Measurements from ENCODE around the gene RAPGEF6.

Gene RAPGEF6

DNA sequence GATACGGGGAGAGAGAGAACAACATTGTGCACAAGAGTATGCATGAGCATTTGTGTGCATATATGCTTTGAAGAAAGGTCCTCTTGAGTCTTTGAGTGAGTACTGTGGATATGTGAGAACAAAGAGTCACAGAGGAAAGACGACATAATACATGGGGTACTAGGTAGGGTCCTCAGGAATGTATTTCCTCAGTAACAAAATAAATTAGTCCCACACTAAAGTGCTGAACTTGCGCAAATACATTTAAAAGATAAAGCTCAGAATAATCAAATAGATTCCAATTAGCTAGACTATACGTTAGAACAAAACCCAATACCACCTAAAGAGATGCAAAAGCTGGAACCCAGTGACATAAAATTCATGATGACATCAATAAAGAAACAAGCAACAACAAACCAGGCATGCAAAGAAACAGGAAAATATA, 70.8 kb downstream of the RAPGEF6 start:
- DNase-seq (ENCODE audit: low read depth): no peak
- no peak overlapping the region for H3K4me3 ChIP-seq (ENCODE audit: low read depth, low read length)
- in situ Hi-C loops (cut with HindIII; ENCODE audit: low sequenced_read_pairs): no loop called here
- TF ChIP-seq, protein P1, sequence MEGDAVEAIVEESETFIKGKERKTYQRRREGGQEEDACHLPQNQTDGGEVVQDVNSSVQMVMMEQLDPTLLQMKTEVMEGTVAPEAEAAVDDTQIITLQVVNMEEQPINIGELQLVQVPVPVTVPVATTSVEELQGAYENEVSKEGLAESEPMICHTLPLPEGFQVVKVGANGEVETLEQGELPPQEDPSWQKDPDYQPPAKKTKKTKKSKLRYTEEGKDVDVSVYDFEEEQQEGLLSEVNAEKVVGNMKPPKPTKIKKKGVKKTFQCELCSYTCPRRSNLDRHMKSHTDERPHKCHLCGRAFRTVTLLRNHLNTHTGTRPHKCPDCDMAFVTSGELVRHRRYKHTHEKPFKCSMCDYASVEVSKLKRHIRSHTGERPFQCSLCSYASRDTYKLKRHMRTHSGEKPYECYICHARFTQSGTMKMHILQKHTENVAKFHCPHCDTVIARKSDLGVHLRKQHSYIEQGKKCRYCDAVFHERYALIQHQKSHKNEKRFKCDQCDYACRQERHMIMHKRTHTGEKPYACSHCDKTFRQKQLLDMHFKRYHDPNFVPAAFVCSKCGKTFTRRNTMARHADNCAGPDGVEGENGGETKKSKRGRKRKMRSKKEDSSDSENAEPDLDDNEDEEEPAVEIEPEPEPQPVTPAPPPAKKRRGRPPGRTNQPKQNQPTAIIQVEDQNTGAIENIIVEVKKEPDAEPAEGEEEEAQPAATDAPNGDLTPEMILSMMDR (IDR thresholded peaks at IDR 0.05; ENCODE audit: low read depth, low read length, missing control alignments): no peak

DNA sequence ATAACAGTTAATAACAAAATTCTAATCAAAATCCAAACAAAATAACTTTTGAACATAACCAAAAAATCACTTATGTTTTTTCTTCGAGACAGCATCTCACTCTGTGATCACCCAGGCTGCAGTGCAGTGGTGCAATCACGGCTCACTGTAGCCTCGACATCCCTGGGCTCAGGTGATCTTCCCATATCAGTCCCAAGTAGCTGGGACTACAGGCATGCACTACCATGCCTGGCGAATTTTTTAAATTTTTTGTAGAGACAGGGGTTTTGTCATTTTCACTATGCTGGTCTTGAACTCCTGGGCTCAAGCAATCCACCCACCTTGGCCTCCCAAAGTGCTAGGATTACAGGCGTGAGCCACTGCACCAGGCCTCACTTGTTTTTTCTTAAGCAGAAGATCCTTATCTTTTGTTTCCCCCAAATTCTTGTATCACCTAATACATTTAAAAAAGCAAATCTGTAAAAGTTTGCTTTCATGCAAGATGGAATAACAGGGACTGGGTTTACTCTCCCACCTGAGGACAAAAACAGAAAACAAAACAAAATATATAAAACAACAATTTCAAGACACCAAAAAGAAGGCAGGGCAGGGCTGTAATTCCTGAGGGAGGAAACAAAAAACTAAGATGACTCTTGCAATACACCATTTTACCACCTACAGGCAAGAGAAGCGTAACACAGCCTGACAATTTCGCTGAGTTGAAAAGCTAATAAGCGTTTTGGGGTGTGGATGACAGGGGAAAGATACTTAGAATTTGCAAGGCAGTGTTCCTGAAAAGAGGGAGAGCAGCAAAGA, 71.4 kb downstream of the RAPGEF6 start:
- no peak overlapping the region for H3K4me3 ChIP-seq (ENCODE audit: low read depth, low read length)
- in situ Hi-C loops (cut with HindIII; ENCODE audit: low sequenced_read_pairs): no loop called here
- TF ChIP-seq, protein P1 (IDR thresholded peaks at IDR 0.05; ENCODE audit: low read depth, low read length, missing control alignments): no peak
- no peak for DNase-seq (ENCODE audit: low read depth)

DNA sequence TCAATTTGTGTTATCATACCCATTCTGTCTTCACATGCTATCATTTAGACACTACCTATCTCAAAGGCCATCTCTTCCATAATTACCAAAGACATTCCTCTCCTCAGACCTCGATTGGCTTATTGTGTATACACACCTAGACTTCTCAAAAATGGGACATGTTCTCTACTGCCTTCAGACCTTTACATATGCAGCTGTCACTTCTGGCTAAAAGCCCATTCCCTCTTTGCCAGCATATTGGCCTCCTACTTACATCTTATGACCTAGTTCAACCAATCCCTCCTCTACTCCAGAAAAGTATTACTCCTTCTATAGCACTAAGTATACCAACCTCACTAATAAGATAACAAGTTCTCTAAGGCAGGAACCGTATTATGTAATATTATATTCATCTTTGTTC, 84.4 kb downstream of the RAPGEF6 start:
- TF ChIP-seq, protein P1 (IDR thresholded peaks at IDR 0.05; ENCODE audit: low read depth, low read length, missing control alignments): no peak
- in situ Hi-C loops (cut with HindIII; ENCODE audit: low sequenced_read_pairs): no loop called here
- DNase-seq (ENCODE audit: low read depth): no peak

DNA sequence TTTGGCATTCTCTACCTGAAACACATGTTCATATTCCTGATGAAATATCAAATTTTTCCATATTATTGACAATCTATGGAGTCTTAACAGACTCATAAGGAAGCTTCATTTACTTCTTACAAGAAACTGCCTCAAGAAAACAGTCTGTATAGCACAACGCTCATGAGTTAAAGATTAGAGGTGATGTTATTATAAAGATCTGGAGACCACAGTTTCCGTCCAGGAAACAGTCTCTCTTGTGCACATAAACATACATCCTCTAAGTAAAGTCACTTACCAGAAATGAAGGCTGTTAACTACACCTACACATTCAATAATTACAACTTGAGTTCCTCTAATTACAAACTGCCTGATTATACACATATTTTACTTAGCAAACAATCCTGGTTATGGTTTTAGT, 86.9 kb downstream of the RAPGEF6 start:
- H3K4me3 ChIP-seq (ENCODE audit: low read depth, low read length): no peak overlapping the region
- in situ Hi-C loops (cut with HindIII; ENCODE audit: low sequenced_read_pairs): no loop called here
- DNase-seq (ENCODE audit: low read depth): no peak
- TF ChIP-seq, protein P1 (IDR thresholded peaks at IDR 0.05; ENCODE audit: low read depth, low read length, missing control alignments): no peak

More for the DNA sequence above, 84.4 kb downstream of the RAPGEF6 start:
- H3K4me3 ChIP-seq (ENCODE audit: low read depth, low read length): no peak overlapping the region

GRCh38 chr5:131545845-131546244, 89.2 kb downstream of the RAPGEF6 start:
- no peak overlapping the region for H3K4me3 ChIP-seq (ENCODE audit: low read depth, low read length)
- no peak for DNase-seq (ENCODE audit: low read depth)
- in situ Hi-C loops (cut with HindIII; ENCODE audit: low sequenced_read_pairs): no loop called here
- TF ChIP-seq, protein P1 (IDR thresholded peaks at IDR 0.05; ENCODE audit: low read depth, low read length, missing control alignments): no peak

- in situ Hi-C loops (cut with HindIII; ENCODE audit: low sequenced_read_pairs): no loop called here
- TF ChIP-seq, protein P1 (IDR thresholded peaks at IDR 0.05; ENCODE audit: low read depth, low read length, missing control alignments): no peak
- DNase-seq (ENCODE audit: low read depth): no peak
- H3K4me3 ChIP-seq (ENCODE audit: low read depth, low read length): no peak overlapping the region
These were observed 92.3 kb downstream of the RAPGEF6 start for GRCh38 chr5:131542723-131543122.
